ENCODE data around the gene ESRRG. TPM values are rescaled to one million over a fixed set of nuclear protein-coding genes. Genes with fewer than 3 reads are reported as not detected.

ESRRG gene
- total RNA-seq, 1 donor from 2014 or later, result 3.8 TPM

- H3K9me3 Mint-ChIP-seq (ENCODE audit: unreplicated experiment), result no peaks in the 10 kb centered on the region
- H3K4me1 Mint-ChIP-seq (ENCODE audit: unreplicated experiment), result no peaks in the 10 kb centered on the region
- DNase-seq (ENCODE audit: low spot score), result no peak
- no peak overlapping the region for H3K4me3 Mint-ChIP-seq (ENCODE audit: unreplicated experiment)
- no peak overlapping the region for H3K27ac Mint-ChIP-seq (ENCODE audit: unreplicated experiment)
- H3K36me3 Mint-ChIP-seq (ENCODE audit: low read depth, unreplicated experiment), result no peaks in the 10 kb centered on the region
- no peak for TF ChIP-seq CTCF (IDR thresholded peaks at IDR 0.05; ENCODE audit: unreplicated experiment)
- no peaks in the 10 kb centered on the region for H3K27me3 Mint-ChIP-seq (ENCODE audit: unreplicated experiment)
Measured at GRCh38 chr1:216466162-216466801, 256.9 kb downstream of the ESRRG start.

GRCh38 chr1:216464489-216464888, 258.7 kb downstream of the ESRRG start:
- Mint-ChIP-seq H3K27me3 (ENCODE audit: unreplicated experiment) (no peaks in the 10 kb centered on the region), H3K4me3 (ENCODE audit: unreplicated experiment) (no peak overlapping the region), H3K4me1 (ENCODE audit: unreplicated experiment) (no peaks in the 10 kb centered on the region), H3K9me3 (ENCODE audit: unreplicated experiment) (no peaks in the 10 kb centered on the region), H3K36me3 (ENCODE audit: low read depth, unreplicated experiment) (no peaks in the 10 kb centered on the region), H3K27ac (ENCODE audit: unreplicated experiment) (no peak overlapping the region)
- no peak for TF ChIP-seq CTCF (IDR thresholded peaks at IDR 0.05; ENCODE audit: unreplicated experiment)
- DNase-seq (ENCODE audit: low spot score), result no peak

GRCh38 chr1:216462066-216462775, 261.0 kb downstream of the ESRRG start:
- H3K9me3 Mint-ChIP-seq (ENCODE audit: unreplicated experiment), result no peaks in the 10 kb centered on the region
- peaks cover 4% of the 10 kb centered on the region for H3K4me1 Mint-ChIP-seq (ENCODE audit: unreplicated experiment)
- DNase-seq (ENCODE audit: low spot score), result no peak
- no peak overlapping the region for H3K27ac Mint-ChIP-seq (ENCODE audit: unreplicated experiment)
- no peaks in the 10 kb centered on the region for H3K36me3 Mint-ChIP-seq (ENCODE audit: low read depth, unreplicated experiment)
- no peak for TF ChIP-seq CTCF (IDR thresholded peaks at IDR 0.05; ENCODE audit: unreplicated experiment)
- H3K27me3 Mint-ChIP-seq (ENCODE audit: unreplicated experiment), result no peaks in the 10 kb centered on the region
- no peak overlapping the region for H3K4me3 Mint-ChIP-seq (ENCODE audit: unreplicated experiment)

- Mint-ChIP-seq H3K4me1 (ENCODE audit: unreplicated experiment) (peaks cover 4% of the 10 kb centered on the region), H3K36me3 (ENCODE audit: low read depth, unreplicated experiment) (no peaks in the 10 kb centered on the region)
- DNase-seq (ENCODE audit: low spot score), result no peak
Measured at GRCh38 chr1:216461466-216461865, 261.8 kb downstream of the ESRRG start.

More at GRCh38 chr1:216461466-216461865, 261.8 kb downstream of the ESRRG start:
- Mint-ChIP-seq H3K27ac (ENCODE audit: unreplicated experiment) (no peak overlapping the region), H3K9me3 (ENCODE audit: unreplicated experiment) (no peaks in the 10 kb centered on the region), H3K4me3 (ENCODE audit: unreplicated experiment) (no peak overlapping the region), H3K27me3 (ENCODE audit: unreplicated experiment) (no peaks in the 10 kb centered on the region)
- TF ChIP-seq CTCF (IDR thresholded peaks at IDR 0.05; ENCODE audit: unreplicated experiment), result no peak

Measured in endothelial cell (in vitro differentiated cells).